NCI-H2227 (cell line): ENCODE results near the gene RNF215.
A peak's percentile ranks its signal among the peaks of the same experiment; 100 is the strongest.

ENCODE experiments used
- DNase-seq: peaks from one replicate; lab custom pipeline; 2025; ENCODE audit not compliant: unreplicated experiment; lab: John Stamatoyannopoulos, UW

The RNF215 gene

DNA sequence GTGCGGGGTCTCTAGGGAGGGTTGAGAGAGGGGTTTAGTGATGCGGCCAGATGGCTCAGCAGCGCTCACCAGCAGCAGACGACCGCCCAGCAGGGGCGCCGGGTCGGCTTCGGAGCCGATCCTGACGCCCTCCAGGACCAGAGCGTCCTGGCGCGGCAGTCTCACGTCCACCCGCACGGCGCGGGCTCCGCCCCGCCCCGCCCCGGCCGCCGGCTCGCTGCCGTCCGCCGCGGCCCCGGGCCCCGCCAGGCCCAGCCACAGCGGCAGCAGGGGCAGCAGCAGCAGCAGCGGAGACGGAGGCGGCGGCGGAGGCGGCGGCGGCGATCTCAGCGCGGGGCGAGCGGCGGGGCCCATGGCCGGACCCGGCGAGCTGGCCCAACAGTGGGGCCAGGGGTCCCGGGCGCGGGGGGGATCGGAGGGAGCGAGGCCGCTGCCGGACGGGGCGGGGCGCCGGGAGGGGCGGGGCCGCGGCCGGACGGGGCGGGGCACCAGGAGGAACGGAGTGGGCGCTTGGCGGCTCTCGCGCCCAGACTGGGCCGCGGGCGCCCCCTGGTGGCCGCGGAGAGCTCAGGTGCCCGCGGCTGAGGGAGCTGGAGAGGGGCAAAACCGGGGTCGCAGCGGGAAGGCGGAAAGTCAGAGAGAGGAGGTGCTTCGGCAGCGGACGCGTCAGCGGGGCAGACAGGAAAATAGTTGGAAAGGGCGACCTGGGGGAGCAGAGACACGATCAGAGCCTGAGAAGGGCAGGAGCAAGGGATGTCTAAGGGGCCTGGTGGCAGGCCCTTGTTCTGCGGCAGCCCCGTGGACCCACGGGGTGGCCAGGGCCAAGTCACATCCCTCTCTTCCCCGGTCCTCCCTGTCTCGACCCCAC, at the start of gene RNF215:
RNF215 (minus strand) TSS at position 452 of the 868 bp plus-strand sequence; CDS start at position 354, 98 bp downstream.
- DNase-seq = peak; percentile 91

GRCh38 chr22:30436196-30436595, 49.0 kb upstream of the RNF215 start:
- no peak for DNase-seq

GRCh38 chr22:30435674-30436126, 48.5 kb upstream of the RNF215 start:
- no peak for DNase-seq

- DNase-seq = no peak
Observed at GRCh38 chr22:30434843-30435242, 47.6 kb upstream of the RNF215 start.

DNA sequence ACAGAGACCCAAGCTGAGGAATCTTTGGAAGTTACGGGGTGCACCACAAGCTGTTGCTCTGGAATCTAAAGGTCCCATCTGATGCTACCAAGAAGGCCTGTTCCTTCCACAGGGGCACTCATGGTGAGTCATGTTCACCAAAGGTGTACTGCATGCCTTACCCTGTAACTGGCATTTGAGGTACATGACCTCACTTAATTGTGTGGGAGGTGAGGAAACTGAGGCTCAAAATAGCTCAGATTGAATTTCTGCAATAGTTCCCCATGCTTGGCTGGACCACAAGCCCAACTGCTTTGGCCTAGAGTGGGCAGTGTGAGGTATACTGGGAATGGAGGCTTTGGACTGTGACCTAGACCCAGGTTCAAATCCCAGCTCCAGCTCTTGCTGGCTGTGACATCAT, 46.6 kb upstream of the RNF215 start:
- DNase-seq = no peak

- no peak for DNase-seq
Observed at GRCh38 chr22:30433227-30433626, 46.0 kb upstream of the RNF215 start.

DNA sequence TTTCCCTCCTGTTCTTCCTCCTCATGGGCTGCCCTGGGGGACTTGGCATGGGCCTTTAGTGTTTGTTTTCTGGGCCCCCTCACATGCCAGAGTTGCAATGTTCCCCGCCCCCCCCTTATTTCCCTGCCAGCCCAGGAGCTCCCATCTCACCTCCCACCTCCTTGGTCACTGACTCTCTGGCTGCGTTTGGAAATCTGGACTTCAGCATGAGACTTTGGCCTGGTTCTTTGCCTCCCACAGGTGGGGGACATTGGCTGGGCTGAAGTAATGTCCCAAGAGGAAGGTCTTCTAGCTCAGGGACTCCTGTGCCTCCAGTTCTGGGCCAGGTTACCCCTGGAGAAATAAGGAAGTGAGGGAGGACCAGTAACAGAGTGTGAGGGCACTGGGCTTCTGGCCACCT, 45.3 kb upstream of the RNF215 start:
- DNase-seq = no peak

GRCh38 chr22:30432096-30432495, 44.9 kb upstream of the RNF215 start:
- no peak for DNase-seq

DNA sequence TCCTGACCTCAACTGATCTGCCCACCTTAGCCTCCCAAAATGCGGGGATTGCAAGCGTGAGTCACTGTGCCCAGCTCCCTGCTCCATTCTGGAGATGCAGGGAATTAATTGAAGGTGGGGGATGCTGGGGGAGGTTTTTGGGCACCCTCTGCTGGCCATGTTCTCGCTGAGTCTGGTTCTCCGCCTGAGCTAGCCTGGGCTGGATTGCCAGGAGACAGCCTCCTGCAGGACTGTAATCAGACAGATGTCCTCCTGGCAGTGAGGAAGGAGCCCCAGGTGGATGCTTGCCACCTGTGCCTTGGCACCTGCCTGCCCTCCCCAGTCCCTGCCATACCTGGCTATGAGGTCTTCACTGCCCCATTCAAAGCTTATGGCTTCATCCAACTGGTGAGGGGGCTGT, 43.7 kb upstream of the RNF215 start:
- no peak for DNase-seq

DNA sequence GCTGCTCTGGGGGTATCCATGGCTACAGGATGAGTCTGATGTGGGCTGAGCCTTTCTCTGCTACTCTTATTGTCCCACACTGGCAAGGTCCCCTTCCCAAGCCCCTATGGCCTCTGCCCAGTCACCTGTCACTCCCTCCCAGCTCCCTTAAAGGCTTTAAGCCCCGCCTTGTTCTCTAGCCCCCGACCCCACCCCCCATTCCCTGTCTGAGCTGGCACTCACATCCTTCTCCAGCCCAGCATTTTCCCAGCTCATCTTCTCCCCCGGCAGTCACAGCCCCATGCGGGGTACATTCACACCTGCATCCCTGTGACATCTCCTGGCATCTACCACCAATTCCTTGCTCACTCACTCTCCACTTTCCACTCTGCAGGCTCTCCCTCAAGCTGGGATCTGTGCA, 42.7 kb upstream of the RNF215 start:
- no peak for DNase-seq

- DNase-seq = no peak
Observed at GRCh38 chr22:30427871-30428270, 40.7 kb upstream of the RNF215 start.

DNA sequence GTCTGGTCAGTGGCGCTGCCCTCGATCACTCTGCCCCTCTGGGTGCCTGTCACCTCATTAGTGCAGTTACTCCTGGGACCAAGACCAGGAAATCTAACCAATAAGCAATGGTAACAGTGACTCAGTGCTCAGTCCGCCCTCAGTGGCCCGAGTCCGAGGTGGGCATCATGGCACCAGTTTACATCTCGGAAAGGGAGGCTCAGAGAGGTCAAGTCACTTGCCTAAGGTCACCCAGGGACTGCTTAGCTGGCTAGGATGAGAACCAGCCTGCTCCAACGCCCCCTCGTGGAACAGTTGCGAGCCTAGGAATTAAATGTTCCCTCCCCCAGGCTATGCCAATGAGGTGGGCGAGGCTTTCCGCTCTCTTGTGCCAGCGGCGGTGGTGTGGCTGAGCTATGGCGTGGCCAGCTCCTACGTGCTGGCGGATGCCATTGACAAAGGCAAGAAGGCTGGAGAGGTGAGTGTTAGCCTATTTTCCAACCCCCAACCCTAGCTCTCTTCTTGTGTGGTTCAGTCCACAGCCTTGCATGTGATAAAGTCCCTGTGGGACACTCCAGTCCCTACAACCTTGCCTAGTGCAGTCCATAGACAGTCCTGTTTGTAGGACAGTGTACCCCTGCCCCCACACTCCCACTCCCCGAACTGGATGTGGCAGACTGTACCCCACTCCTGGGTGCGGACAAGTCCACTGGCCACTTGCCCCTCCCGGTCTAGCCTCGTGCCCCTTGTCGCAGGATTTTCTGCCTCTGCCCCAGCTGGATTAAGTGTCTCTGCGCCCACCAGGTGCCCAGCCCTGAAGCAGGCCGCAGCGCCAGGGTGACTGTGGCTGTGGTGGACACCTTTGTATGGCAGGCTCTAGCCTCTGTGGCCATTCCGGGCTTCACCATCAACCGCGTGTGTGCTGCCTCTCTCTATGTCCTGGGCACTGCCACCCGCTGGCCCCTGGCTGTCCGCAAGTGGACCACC, 39.5 kb upstream of the RNF215 start:
- peak; percentile 89 for DNase-seq

GRCh38 chr22:30425616-30426387, 38.6 kb upstream of the RNF215 start, which contains the start of gene MTFP1:
TSS of gene MTFP1 (plus strand) at chr22:30425768. CDS start at chr22:30425880, 112 bp downstream.
- peak; percentile 71 for DNase-seq

GRCh38 chr22:30425327-30425615, 38.1 kb upstream of the RNF215 start:
- no peak for DNase-seq

- DNase-seq = peak; percentile 50
Observed at GRCh38 chr22:30424534-30425326, 37.5 kb upstream of the RNF215 start.

DNA sequence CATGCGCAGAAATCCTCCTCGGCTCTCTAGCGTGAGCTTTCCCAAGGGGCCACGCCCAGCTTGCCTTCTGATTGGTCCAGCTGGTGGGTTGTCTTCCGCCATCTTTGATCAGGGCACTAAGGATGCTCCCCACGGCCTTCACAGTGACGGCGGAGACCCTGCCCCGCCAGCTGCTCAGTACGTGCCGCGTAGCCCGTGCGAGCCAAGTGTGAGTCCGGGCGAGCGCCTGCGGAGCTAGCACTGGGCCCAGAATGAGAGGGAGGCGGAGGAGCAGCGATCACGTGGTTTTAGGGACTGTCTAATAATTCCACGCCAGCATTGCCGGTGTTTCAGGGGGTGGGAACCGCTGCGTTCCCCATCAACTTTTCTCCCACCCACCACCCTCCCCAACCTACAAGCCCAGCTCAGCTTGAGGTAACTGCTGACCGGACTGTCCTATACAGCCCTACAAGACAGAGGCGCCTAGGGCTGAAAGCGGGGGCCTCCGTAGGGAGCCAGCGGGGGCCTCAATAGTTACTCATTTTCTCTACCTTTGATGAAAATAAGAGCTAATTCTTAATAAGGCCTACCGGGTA, 36.8 kb upstream of the RNF215 start:
- DNase-seq = peak; percentile 99

DNA sequence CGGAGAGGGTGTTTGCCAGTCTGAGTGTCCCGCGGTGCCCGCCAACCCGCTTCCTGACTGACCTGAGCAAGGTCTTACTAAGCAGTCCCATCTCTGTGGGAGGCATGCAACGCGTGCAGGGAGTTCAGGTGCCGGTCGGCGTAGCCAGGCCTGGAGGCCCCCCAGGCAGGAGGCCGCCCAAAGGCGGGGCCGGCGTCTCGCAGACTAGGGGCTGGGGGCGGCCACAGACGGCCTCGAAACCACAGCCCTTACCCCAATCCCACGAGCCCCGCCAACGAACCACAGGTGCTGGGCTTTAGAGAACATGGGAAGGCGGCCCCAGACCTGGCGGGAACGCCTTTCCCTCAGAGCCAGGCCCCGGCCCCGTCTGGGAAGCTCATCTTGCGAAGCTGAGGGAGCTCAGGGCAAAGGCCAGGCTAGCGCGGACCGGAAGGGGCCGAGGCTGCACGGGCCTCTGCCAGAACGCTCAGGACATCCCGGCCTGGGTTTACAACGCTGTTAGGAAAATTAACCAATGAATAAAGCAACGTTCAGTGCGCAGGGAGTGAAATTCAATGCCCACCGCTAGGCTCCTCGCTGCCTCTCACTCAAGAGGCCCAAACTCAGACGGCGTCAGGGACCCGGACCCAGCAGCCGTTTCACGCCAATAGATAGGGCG, 36.2 kb upstream of the RNF215 start:
- peak; percentile 82 for DNase-seq

- peak; percentile 38 for DNase-seq
Observed at GRCh38 chr22:30422481-30423300, 35.5 kb upstream of the RNF215 start.
